Gastrocnemius medialis (tissue), 4 donors: ENCODE measurements around the gene POU5F1.

Experiments
- POLR2A ChIP-seq, 2 donors: fragments of 450-650 bp; IDR thresholded peaks; one replicate each; pipeline ENCODE4 v1.6.1; 2017; ENCODE audit warnings: antibody characterized with exemption in 2 of 2, mild to moderate bottlenecking in 2 of 2, moderate library complexity in 2 of 2
- TF ChIP-seq, protein P1 (sequence below), 5 experiments: fragments of 450-650 bp in 3 of 5; fragments of 200-600 bp in 2 of 5; sonication (generic) in 2 of 5; IDR thresholded peaks in 4 of 5; conservative IDR thresholded peaks in 1 of 5; 1 replicate in 4 of 5; 2 replicates in 1 of 5; pipeline ENCODE4 v1.5.1; 2016 to 2019; ENCODE audit warnings: antibody characterized with exemption in 5 of 5, mild to moderate bottlenecking in 3 of 5, moderate library complexity in 3 of 5

DNA sequence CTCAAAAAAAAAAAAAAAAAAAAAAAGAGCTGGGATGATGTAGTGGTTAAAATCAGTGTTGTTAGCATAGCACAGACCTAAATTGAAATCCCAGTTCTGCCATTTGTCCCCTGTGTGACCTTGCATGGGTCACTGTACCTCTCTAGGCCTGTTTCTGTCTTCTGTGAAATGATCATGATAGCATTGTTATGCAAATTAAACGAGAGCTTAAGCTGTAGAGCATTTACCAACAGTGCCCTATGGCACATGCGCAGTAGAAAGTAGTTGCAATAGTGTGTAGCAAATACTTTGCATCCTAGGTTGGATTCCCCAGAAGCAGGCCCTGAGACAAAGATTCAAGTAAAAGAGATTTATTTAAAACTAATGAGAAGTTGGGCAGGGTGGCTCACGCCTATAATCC, 38.9 kb downstream of the POU5F1 start:
- TF ChIP-seq POLR2A (IDR thresholded peaks at IDR 0.05): no peak
- TF ChIP-seq, protein P1, sequence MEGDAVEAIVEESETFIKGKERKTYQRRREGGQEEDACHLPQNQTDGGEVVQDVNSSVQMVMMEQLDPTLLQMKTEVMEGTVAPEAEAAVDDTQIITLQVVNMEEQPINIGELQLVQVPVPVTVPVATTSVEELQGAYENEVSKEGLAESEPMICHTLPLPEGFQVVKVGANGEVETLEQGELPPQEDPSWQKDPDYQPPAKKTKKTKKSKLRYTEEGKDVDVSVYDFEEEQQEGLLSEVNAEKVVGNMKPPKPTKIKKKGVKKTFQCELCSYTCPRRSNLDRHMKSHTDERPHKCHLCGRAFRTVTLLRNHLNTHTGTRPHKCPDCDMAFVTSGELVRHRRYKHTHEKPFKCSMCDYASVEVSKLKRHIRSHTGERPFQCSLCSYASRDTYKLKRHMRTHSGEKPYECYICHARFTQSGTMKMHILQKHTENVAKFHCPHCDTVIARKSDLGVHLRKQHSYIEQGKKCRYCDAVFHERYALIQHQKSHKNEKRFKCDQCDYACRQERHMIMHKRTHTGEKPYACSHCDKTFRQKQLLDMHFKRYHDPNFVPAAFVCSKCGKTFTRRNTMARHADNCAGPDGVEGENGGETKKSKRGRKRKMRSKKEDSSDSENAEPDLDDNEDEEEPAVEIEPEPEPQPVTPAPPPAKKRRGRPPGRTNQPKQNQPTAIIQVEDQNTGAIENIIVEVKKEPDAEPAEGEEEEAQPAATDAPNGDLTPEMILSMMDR (IDR thresholded peaks at IDR 0.05 in 4 of 5, conservative IDR thresholded peaks at IDR 0.05 in 1 of 5): no peak
